NB4 (cell line): ENCODE data around the gene CHAT.

Experiments
- DNase-seq: peaks from one replicate; pipeline ENCODE4 v3.0.0; 2010; ENCODE audit warnings: low read depth
- H3K4me3 ChIP-seq: one replicate; pipeline ENCODE4 v1.5.1; 2011; ENCODE audit warnings: mild to moderate bottlenecking, low read depth, low read length, moderate library complexity
- MAX ChIP-seq: IDR thresholded peaks from 2 replicates; pipeline ENCODE4 v1.6.1; 2011; ENCODE audit warnings: low read depth, low read length
- MYC ChIP-seq: IDR thresholded peaks from 2 replicates; pipeline ENCODE4 v1.6.1; 2011; ENCODE audit warnings: low read depth, low read length
- POLR2A ChIP-seq: IDR thresholded peaks from 2 replicates; pipeline ENCODE4 v1.6.1; 2011; ENCODE audit warnings: mild to moderate bottlenecking; ENCODE audit not compliant: insufficient read length; ENCODE audit errors: extremely low read depth
- TF ChIP-seq, protein P1 (sequence below): IDR thresholded peaks from one replicate; pipeline ENCODE4 v1.5.1; 2012; ENCODE audit warnings: low read depth, low read length

Gene CHAT

DNA sequence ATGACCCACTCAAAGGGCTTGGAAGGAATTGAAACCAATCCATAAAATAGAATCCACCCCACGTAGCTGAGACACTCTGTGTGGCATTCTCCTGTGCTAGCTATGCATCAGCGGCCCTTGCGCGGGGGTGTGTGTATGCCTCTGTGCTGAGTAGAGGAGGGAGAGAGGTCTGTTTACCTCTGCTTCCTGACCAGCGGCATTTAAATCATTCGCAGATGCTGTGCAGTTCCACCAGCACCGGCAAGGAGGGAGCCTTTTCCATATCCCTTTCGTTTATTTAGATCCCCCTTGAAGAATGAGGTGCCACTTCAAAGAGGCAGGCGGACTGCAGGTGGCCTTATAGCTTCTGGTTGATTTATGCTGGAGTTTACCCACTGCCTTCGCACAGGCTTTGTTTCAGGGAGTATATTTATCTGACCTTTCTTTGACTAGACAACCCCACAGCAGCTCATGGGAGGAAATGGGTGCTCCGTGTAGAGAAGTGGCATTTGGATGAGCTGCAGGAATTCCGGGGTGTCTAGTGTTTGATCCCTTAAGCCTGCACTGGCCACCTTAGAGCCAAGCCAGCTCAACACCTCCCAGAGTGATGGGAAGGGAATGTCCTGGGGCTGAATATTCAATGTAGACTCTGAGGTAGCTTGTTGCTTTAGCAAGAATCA is 77.0 kb downstream of the CHAT start:
- H3K4me3 ChIP-seq, result no peak overlapping the region

DNA sequence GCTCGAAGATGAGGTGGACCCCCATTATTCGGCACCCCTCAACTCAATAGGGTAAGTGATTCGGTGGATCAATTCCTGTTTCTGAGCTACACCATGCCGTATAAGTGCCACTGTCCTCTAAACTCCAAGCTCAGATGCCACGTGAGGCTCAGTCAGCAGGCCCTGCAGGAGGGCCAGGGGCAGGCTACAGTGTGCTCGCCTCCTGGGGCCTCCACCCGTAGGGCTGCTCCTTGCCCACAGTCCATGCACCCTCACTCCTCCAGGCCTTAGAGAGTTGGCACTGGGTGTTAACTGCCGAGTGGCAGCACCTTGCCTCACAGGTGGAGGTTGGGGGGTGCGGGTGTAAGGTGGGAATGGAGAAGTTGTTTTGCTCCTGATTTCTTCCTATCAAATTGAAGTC is 77.8 kb downstream of the CHAT start:
- TF ChIP-seq POLR2A (no peak), MYC (no peak), MAX (no peak)
- TF ChIP-seq, protein P1, sequence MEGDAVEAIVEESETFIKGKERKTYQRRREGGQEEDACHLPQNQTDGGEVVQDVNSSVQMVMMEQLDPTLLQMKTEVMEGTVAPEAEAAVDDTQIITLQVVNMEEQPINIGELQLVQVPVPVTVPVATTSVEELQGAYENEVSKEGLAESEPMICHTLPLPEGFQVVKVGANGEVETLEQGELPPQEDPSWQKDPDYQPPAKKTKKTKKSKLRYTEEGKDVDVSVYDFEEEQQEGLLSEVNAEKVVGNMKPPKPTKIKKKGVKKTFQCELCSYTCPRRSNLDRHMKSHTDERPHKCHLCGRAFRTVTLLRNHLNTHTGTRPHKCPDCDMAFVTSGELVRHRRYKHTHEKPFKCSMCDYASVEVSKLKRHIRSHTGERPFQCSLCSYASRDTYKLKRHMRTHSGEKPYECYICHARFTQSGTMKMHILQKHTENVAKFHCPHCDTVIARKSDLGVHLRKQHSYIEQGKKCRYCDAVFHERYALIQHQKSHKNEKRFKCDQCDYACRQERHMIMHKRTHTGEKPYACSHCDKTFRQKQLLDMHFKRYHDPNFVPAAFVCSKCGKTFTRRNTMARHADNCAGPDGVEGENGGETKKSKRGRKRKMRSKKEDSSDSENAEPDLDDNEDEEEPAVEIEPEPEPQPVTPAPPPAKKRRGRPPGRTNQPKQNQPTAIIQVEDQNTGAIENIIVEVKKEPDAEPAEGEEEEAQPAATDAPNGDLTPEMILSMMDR, result no peak
- no peak for DNase-seq
- no peak overlapping the region for H3K4me3 ChIP-seq

More for the DNA sequence above, 77.0 kb downstream of the CHAT start:
- TF ChIP-seq POLR2A (no peak), MAX (no peak)
- TF ChIP-seq, protein P1, result no peak
- no peak for DNase-seq

DNA sequence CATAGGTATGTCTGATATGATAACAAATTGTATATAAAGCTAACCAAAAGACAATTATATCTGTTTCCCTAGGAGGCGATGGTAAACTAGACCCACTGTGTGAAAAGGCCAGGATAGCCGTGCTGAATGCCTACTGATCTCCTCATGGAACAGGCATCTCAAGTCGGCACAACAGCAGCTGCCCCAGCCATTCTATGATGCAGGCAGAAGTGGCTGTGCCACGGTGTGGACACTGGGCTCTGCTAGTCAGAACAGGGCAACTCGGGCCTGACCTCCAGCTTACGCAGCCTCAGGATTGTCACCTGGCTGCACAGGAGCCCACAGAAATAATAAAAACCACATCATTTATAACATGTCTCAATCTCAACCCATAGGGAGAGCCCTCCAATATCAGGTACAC is 80.6 kb downstream of the CHAT start:
- DNase-seq, result no peak
- no peak overlapping the region for H3K4me3 ChIP-seq
- TF ChIP-seq POLR2A, result no peak
- no peak for TF ChIP-seq MAX
- TF ChIP-seq MYC, result no peak
- TF ChIP-seq, protein P1, result no peak

DNA sequence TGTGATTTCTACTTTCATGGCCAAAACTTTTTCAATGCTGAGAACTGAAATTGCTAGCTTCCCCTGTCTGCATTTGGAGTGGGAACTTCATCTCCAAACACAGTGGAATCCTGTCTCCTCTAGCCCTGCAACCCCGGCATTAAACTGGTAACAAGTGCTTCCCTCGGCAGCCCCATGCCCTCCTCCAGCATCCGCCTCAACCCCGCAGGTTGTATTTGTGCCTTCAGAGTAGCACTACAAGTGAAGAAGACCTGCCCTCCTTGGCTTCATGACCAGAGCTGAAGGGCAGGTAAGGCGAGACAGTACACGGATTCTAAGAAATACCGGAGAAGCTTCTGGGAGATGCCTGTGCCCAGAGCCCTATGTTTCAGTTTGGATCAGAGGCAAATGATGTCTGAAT is 82.5 kb downstream of the CHAT start:
- no peak for DNase-seq
- TF ChIP-seq POLR2A (no peak), MAX (no peak), MYC (no peak)
- TF ChIP-seq, protein P1, result no peak
- no peak overlapping the region for H3K4me3 ChIP-seq

DNA sequence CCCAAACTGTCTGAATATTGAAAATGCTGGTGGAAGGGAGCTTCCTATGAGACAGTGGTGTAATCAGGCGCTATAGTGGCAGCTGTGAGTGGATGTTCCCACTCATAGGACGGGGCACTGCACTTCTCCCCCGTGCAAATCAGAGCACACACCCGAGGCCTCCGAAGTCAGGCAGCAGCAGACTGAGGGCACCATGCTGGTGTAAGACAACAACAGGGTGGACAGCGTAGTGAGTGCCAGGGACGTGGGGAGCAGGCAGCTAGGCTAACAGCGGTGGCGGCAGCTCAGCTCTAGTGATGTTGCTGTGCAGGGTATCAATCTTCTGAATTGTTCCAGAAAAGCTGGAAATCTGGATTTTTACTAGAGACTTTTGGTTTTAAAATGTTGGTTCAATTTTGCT is 84.8 kb downstream of the CHAT start:
- DNase-seq, result no peak
- no peak for TF ChIP-seq POLR2A
- TF ChIP-seq, protein P1, result no peak
- no peak for TF ChIP-seq MYC
- TF ChIP-seq MAX, result no peak
- no peak overlapping the region for H3K4me3 ChIP-seq

DNA sequence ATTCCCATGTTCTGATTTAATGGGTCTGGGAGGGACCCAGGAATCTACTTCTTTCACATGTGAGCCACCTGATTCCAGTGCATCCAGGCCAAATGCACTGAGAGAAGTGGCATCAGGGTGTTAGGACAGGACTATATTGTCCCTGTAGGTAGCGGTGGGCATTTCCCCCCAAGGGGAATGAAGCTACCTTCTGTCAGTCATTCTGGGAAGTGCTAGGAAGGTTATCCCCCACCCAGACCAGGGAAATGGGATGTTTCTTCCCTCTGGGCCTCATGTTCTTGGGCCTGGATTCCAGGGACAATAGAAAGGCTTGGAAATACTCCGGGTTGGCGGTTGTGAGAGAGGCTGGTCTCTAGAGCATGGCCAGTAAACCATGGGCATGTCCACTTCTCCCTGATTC is 86.4 kb downstream of the CHAT start:
- no peak for DNase-seq
- no peak overlapping the region for H3K4me3 ChIP-seq
- TF ChIP-seq, protein P1, result no peak
- no peak for TF ChIP-seq POLR2A
- no peak for TF ChIP-seq MYC
- no peak for TF ChIP-seq MAX
